HEK293 (cell line): Measurements from ENCODE around the gene PPP1R1B.
A peak's percentile ranks its signal among the peaks of the same experiment; 100 is the strongest.

ENCODE experiments used
- CTCF ChIA-PET: fragments of 350-600 bp; formaldehyde crosslinking; extraction: SDS; loops from one replicate; lab custom pipeline; 2021; ENCODE audit warnings: antibody characterized with exemption; lab: Yijun Ruan, JAX
- POLR2A ChIA-PET: fragments of 300-600 bp; formaldehyde crosslinking; extraction: SDS; loops from one replicate; lab custom pipeline; 2020; ENCODE audit warnings: antibody characterized with exemption, inconsistent platforms; lab: Yijun Ruan, JAX
- H3K27ac ChIP-seq: fragments of 200-500 bp; sonication (Bioruptor generic); 2 replicates; pipeline ENCODE4 v1.5.1; 2014; ENCODE audit warnings: low read depth, low read length, control low read depth, inconsistent platforms; ENCODE audit errors: extremely low read depth
- H3K36me3 ChIP-seq, 2 experiments: fragments of 200-500 bp in 1 of 2; sonication (Bioruptor generic) in 1 of 2; 1 replicate in 1 of 2; 2 replicates in 1 of 2; pipeline ENCODE4 v1.5.1; 2014 to 2017; ENCODE audit warnings: inconsistent platforms in 2 of 2, low read length in 2 of 2; ENCODE audit not compliant: control insufficient read depth in 2 of 2, insufficient read depth in 1 of 2
- H3K4me1 ChIP-seq: fragments of 200-500 bp; sonication (Bioruptor generic); 2 replicates; pipeline ENCODE4 v1.5.1; 2014; ENCODE audit warnings: mild to moderate bottlenecking, low read length, inconsistent platforms; ENCODE audit not compliant: control insufficient read depth, insufficient read depth
- H3K4me3 ChIP-seq: 2 replicates; pipeline ENCODE4 v1.5.1; 2011; ENCODE audit warnings: low read depth, mild to moderate bottlenecking, control low read depth, low read length, moderate library complexity
- H3K9me3 ChIP-seq: fragments of 200-500 bp; sonication (Bioruptor generic); 2 replicates; pipeline ENCODE4 v1.5.1; 2014; ENCODE audit warnings: low read depth, low read length, inconsistent platforms; ENCODE audit not compliant: control insufficient read depth, insufficient read depth
- KLF16 ChIP-seq: fragments of 450-650 bp; formaldehyde crosslinking; IDR thresholded peaks from 2 replicates; pipeline ENCODE4 v1.5.1; 2017; ENCODE audit warnings: missing biosample characterization, missing genetic modification characterization
- KLF9 ChIP-seq: fragments of 450-650 bp; formaldehyde crosslinking; IDR thresholded peaks from 2 replicates; pipeline ENCODE4 v1.5.1; 2016; ENCODE audit warnings: missing biosample characterization, missing genetic modification characterization, low read depth
- SP3 ChIP-seq: fragments of 450-650 bp; formaldehyde crosslinking; IDR thresholded peaks from 2 replicates; pipeline ENCODE4 v1.5.1; 2016; ENCODE audit warnings: missing biosample characterization, missing genetic modification characterization
- SP7 ChIP-seq: fragments of 450-650 bp; formaldehyde crosslinking; IDR thresholded peaks from 2 replicates; pipeline ENCODE4 v1.5.1; 2016; ENCODE audit warnings: missing biosample characterization, missing genetic modification characterization
- ZNF24 ChIP-seq: fragments of 450-650 bp; formaldehyde crosslinking; IDR thresholded peaks from 2 replicates; pipeline ENCODE4 v1.5.1; 2016; ENCODE audit warnings: missing biosample characterization, missing genetic modification characterization
- ZNF394 ChIP-seq: fragments of 450-650 bp; formaldehyde crosslinking; IDR thresholded peaks from 2 replicates; pipeline ENCODE4 v1.5.1; 2016; ENCODE audit warnings: missing biosample characterization, missing genetic modification characterization, mild to moderate bottlenecking, moderate library complexity, borderline replicate concordance
- ZNF423 ChIP-seq: fragments of 450-650 bp; formaldehyde crosslinking; IDR thresholded peaks from 2 replicates; pipeline ENCODE4 v1.5.1; 2016; ENCODE audit warnings: missing biosample characterization, missing genetic modification characterization
- ZSCAN23 ChIP-seq: fragments of 450-650 bp; formaldehyde crosslinking; IDR thresholded peaks from 2 replicates; pipeline ENCODE4 v1.5.1; 2016; ENCODE audit warnings: missing biosample characterization, missing genetic modification characterization
- TF ChIP-seq, protein P1 (sequence below): fragments of 450-650 bp; formaldehyde crosslinking; IDR thresholded peaks from 2 replicates; pipeline ENCODE4 v1.5.1; 2016; ENCODE audit warnings: missing biosample characterization, missing genetic modification characterization
- TF ChIP-seq, protein P2 (sequence below): fragments of 450-650 bp; formaldehyde crosslinking; conservative IDR thresholded peaks from 2 replicates; pipeline ENCODE4 v1.5.1; 2016; ENCODE audit warnings: low read depth, missing biosample characterization, missing genetic modification characterization
- TF ChIP-seq, protein P3 (sequence below): fragments of 450-650 bp; formaldehyde crosslinking; IDR thresholded peaks from 2 replicates; pipeline ENCODE4 v1.5.1; 2016; ENCODE audit warnings: missing biosample characterization, missing genetic modification characterization
- TF ChIP-seq, protein P4 (sequence below): fragments of 450-650 bp; formaldehyde crosslinking; IDR thresholded peaks from 2 replicates; pipeline ENCODE4 v1.5.1; 2016; ENCODE audit warnings: missing biosample characterization, missing genetic modification characterization, borderline replicate concordance
- TF ChIP-seq, protein P5 (sequence below): fragments of 450-650 bp; IDR thresholded peaks from 2 replicates; pipeline ENCODE4 v1.5.1; 2018; ENCODE audit warnings: missing biosample characterization, mild to moderate bottlenecking, missing genetic modification characterization
- TF ChIP-seq, protein P6 (sequence below): fragments of 450-650 bp; formaldehyde crosslinking; IDR thresholded peaks from 2 replicates; pipeline ENCODE4 v1.5.1; 2017; ENCODE audit warnings: missing biosample characterization, missing genetic modification characterization
- TF ChIP-seq, protein P7 (sequence below): fragments of 450-650 bp; formaldehyde crosslinking; IDR thresholded peaks from 2 replicates; pipeline ENCODE4 v1.5.1; 2016; ENCODE audit warnings: missing biosample characterization, missing genetic modification characterization

PPP1R1B gene

DNA sequence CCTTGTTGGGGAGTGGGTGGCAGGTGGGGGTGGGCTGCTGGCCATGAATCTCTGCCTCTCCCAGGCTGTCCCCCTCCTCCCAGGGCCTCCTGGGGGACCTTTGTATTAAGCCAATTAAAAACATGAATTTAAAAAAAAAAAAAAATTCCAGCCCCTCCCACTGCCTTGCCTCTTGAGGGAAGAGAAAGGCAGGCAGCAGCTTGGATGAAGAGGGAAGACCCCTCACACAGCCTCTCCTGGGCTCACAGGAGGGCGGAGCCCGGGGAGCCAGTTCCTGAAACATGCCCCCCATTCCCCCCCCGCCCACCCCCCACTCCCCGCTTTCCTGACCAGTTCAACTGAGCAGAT lies 36.6 kb downstream of the PPP1R1B start (continued):
- TF ChIP-seq, protein P1, sequence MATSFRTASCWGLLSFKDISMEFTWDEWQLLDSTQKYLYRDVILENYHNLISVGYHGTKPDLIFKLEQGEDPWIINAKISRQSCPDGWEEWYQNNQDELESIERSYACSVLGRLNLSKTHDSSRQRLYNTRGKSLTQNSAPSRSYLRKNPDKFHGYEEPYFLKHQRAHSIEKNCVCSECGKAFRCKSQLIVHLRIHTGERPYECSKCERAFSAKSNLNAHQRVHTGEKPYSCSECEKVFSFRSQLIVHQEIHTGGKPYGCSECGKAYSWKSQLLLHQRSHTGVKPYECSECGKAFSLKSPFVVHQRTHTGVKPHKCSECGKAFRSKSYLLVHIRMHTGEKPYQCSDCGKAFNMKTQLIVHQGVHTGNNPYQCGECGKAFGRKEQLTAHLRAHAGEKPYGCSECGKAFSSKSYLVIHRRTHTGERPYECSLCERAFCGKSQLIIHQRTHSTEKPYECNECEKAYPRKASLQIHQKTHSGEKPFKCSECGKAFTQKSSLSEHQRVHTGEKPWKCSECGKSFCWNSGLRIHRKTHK (tag by site-specific recombination) = no peak
- no peak for TF ChIP-seq ZSCAN23 (tag by site-specific recombination)
- TF ChIP-seq, protein P2, sequence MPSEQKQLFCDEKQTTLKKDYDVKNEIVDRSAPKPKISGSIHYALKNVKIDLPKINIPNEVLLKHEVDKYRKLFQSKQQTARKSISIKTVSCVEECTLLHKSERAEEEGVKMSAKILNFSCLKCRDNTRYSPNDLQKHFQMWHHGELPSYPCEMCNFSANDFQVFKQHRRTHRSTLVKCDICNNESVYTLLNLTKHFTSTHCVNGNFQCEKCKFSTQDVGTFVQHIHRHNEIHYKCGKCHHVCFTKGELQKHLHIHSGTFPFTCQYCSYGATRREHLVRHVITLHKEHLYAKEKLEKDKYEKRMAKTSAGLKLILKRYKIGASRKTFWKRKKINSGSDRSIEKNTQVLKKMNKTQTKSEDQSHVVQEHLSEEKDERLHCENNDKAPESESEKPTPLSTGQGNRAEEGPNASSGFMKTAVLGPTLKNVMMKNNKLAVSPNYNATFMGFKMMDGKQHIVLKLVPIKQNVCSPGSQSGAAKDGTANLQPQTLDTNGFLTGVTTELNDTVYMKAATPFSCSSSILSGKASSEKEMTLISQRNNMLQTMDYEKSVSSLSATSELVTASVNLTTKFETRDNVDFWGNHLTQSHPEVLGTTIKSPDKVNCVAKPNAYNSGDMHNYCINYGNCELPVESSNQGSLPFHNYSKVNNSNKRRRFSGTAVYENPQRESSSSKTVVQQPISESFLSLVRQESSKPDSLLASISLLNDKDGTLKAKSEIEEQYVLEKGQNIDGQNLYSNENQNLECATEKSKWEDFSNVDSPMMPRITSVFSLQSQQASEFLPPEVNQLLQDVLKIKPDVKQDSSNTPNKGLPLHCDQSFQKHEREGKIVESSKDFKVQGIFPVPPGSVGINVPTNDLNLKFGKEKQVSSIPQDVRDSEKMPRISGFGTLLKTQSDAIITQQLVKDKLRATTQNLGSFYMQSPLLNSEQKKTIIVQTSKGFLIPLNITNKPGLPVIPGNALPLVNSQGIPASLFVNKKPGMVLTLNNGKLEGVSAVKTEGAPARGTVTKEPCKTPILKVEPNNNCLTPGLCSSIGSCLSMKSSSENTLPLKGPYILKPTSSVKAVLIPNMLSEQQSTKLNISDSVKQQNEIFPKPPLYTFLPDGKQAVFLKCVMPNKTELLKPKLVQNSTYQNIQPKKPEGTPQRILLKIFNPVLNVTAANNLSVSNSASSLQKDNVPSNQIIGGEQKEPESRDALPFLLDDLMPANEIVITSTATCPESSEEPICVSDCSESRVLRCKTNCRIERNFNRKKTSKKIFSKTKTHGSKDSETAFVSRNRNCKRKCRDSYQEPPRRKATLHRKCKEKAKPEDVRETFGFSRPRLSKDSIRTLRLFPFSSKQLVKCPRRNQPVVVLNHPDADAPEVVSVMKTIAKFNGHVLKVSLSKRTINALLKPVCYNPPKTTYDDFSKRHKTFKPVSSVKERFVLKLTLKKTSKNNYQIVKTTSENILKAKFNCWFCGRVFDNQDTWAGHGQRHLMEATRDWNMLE (tag by site-specific recombination) = no peak
- TF ChIP-seq, protein P3, sequence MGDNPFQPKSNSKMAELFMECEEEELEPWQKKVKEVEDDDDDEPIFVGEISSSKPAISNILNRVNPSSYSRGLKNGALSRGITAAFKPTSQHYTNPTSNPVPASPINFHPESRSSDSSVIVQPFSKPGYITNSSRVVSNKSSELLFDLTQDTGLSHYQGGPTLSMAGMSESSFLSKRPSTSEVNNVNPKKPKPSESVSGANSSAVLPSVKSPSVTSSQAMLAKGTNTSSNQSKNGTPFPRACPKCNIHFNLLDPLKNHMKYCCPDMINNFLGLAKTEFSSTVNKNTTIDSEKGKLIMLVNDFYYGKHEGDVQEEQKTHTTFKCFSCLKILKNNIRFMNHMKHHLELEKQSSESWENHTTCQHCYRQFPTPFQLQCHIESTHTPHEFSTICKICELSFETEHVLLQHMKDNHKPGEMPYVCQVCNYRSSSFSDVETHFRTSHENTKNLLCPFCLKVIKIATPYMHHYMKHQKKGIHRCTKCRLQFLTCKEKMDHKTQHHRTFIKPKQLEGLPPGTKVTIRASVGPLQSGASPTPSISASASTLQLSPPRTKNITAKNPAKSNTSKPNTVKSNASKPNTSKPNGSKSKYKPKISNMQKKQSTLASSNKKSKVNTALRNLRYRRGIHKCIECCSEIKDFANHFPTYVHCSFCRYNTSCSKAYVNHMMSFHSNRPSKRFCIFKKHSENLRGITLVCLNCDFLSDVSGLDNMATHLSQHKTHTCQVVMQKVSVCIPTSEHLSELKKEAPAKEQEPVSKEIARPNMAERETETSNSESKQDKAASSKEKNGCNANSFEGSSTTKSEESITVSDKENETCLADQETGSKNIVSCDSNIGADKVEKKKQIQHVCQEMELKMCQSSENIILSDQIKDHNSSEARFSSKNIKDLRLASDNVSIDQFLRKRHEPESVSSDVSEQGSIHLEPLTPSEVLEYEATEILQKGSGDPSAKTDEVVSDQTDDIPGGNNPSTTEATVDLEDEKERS = no peak

DNA sequence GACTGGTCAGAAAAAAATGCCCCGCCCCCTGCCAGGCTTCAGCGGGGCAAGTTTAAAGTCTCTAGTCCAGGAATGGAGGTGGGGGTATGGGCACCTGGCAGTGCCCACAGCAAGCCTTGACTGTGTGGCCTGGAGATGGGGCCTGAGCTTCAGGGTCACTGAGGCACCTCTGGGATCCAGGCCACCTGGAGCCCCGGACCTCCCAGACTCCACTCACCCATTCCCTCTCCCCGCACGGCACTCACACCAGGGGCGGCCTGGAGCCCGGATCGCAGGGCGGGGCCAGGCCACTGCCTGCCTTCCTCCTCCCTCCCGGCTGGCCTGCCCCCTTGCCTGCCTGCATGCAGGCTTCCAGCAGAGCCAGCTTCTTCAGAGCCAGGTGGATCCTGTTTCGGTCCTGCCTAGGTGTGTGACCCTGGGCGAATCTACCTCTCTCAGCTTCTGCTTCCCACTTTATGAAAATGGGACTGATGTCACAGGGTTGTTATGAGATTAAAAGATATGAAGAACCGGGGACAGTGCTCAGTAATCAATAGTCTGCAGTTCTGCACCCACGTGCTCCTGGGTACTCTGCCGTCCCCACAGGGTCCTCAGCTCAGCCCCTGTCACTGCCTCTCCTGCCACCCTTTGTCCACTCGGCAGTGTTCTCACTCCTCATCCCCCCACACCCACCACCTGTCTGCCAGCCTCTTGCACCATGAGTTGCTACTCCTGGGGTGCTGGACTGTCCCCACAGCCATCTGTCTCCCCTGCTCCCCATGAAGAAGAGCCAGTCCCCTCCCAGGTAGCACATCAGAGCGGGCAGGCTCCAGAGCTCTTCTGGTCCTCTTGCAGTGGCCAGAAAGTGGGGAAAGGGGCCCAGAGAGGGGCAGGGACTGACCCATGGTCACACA lies 37.2 kb downstream of the PPP1R1B start:
- Histone ChIP-seq H3K27ac (0 out of 2 replicates have a peak overlapping the region, but pooled peaks have one; percentile 37), H3K36me3 (peaks cover 3 to 39% of the 10 kb centered on the region in 2 experiments; a peak in 1 of 3 replicates), H3K4me1 (peaks cover 9% of the 10 kb centered on the region), H3K4me3 (no peak overlapping the region), H3K9me3 (no peaks in the 10 kb centered on the region)
- ChIA-PET CTCF (interaction anchor here (0.6 to 11.6 kb wide), 5 partner anchors 10 to 405 kb away, joined by 3 to 168 read pairs (median 12); partner anchors contain the start of gene PPP1R1B), POLR2A (interaction anchor here (0.6 to 2.1 kb wide), 4 partner anchors 10 to 464 kb away, joined by 3 to 5 read pairs (median 4); partner anchors contain the start of genes ERBB2, PGAP3 and RPL19)
- TF ChIP-seq ZNF423 = peak; percentile 97
- peak; percentile 75 for TF ChIP-seq SP3
- no peak for TF ChIP-seq KLF16 (tag by site-specific recombination)
- TF ChIP-seq ZNF24 = 0 out of 2 replicates have a peak, but pooled peaks have one; percentile 19
- TF ChIP-seq, protein P4, sequence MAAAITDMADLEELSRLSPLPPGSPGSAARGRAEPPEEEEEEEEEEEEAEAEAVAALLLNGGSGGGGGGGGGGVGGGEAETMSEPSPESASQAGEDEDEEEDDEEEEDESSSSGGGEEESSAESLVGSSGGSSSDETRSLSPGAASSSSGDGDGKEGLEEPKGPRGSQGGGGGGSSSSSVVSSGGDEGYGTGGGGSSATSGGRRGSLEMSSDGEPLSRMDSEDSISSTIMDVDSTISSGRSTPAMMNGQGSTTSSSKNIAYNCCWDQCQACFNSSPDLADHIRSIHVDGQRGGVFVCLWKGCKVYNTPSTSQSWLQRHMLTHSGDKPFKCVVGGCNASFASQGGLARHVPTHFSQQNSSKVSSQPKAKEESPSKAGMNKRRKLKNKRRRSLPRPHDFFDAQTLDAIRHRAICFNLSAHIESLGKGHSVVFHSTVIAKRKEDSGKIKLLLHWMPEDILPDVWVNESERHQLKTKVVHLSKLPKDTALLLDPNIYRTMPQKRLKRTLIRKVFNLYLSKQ = no peak
- TF ChIP-seq, protein P5, sequence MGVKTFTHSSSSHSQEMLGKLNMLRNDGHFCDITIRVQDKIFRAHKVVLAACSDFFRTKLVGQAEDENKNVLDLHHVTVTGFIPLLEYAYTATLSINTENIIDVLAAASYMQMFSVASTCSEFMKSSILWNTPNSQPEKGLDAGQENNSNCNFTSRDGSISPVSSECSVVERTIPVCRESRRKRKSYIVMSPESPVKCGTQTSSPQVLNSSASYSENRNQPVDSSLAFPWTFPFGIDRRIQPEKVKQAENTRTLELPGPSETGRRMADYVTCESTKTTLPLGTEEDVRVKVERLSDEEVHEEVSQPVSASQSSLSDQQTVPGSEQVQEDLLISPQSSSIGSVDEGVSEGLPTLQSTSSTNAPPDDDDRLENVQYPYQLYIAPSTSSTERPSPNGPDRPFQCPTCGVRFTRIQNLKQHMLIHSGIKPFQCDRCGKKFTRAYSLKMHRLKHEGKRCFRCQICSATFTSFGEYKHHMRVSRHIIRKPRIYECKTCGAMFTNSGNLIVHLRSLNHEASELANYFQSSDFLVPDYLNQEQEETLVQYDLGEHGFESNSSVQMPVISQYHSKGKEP (tag by site-specific recombination) = no peak
- TF ChIP-seq ZNF394 (tag by site-specific recombination) = no peak
- TF ChIP-seq KLF9 (tag by site-specific recombination) = peak; percentile 44; the same call in 1 of the 2 replicates
- TF ChIP-seq, protein P6, sequence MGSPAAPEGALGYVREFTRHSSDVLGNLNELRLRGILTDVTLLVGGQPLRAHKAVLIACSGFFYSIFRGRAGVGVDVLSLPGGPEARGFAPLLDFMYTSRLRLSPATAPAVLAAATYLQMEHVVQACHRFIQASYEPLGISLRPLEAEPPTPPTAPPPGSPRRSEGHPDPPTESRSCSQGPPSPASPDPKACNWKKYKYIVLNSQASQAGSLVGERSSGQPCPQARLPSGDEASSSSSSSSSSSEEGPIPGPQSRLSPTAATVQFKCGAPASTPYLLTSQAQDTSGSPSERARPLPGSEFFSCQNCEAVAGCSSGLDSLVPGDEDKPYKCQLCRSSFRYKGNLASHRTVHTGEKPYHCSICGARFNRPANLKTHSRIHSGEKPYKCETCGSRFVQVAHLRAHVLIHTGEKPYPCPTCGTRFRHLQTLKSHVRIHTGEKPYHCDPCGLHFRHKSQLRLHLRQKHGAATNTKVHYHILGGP = no peak
- TF ChIP-seq SP7 (tag by site-specific recombination) = peak; percentile 34
- TF ChIP-seq, protein P7, sequence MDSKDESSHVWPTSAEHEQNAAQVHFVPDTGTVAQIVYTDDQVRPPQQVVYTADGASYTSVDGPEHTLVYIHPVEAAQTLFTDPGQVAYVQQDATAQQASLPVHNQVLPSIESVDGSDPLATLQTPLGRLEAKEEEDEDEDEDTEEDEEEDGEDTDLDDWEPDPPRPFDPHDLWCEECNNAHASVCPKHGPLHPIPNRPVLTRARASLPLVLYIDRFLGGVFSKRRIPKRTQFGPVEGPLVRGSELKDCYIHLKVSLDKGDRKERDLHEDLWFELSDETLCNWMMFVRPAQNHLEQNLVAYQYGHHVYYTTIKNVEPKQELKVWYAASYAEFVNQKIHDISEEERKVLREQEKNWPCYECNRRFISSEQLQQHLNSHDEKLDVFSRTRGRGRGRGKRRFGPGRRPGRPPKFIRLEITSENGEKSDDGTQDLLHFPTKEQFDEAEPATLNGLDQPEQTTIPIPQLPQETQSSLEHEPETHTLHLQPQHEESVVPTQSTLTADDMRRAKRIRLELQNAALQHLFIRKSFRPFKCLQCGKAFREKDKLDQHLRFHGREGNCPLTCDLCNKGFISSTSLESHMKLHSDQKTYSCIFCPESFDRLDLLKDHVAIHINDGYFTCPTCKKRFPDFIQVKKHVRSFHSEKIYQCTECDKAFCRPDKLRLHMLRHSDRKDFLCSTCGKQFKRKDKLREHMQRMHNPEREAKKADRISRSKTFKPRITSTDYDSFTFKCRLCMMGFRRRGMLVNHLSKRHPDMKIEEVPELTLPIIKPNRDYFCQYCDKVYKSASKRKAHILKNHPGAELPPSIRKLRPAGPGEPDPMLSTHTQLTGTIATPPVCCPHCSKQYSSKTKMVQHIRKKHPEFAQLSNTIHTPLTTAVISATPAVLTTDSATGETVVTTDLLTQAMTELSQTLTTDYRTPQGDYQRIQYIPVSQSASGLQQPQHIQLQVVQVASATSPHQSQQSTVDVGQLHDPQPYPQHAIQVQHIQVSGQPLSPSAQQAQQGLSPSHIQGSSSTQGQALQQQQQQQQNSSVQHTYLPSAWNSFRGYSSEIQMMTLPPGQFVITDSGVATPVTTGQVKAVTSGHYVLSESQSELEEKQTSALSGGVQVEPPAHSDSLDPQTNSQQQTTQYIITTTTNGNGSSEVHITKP (tag by site-specific recombination) = peak; percentile 35
